Upper lobe of left lung (tissue), 6 donors: ENCODE measurements around the gene ADAM12. TPM values are rescaled to one million over a fixed set of nuclear protein-coding genes. Genes with fewer than 3 reads are reported as not detected.

Experiments used
- ATAC-seq, 2 donors: fragments of 200-7000 bp; cut with Tn5 transposase; one replicate each; pipeline ENCODE4 v1.9.1; 2022; ENCODE audit warnings: mild to moderate bottlenecking in 2 of 2, moderate library complexity in 2 of 2; ENCODE audit not compliant: low FRiP score in 2 of 2
- DNase-seq, 2 donors: peaks; one replicate each; pipeline ENCODE4 v3.0.0-alpha.2; 2019 to 2020
- H3K27ac ChIP-seq, 4 donors: fragments of 200-600 bp; sonication (generic); one replicate each; pipeline ENCODE4 v1.5.1; 2016 to 2019
- H3K27me3 ChIP-seq, 4 donors: fragments of 200-600 bp; sonication (generic); one replicate each; pipeline ENCODE4 v1.5.1; 2017 to 2019
- H3K36me3 ChIP-seq, 4 donors: fragments of 200-600 bp; sonication (generic); one replicate each; pipeline ENCODE4 v1.5.1; 2016 to 2019
- H3K4me1 ChIP-seq, 4 donors: fragments of 200-600 bp; sonication (generic); one replicate each; pipeline ENCODE4 v1.5.1; 2018 to 2019
- H3K4me3 ChIP-seq, 4 donors: fragments of 200-600 bp; sonication (generic); one replicate each; pipeline ENCODE4 v1.5.1; 2017 to 2019; ENCODE audit warnings: mild to moderate bottlenecking in 2 of 4, moderate library complexity in 1 of 4
- H3K9me3 ChIP-seq, 4 donors: fragments of 200-600 bp; sonication (generic); one replicate each; pipeline ENCODE4 v1.5.1; 2018 to 2019
- CTCF ChIP-seq, 6 experiments: fragments of 450-650 bp in 4 of 6; fragments of 200-600 bp in 2 of 6; sonication (generic) in 2 of 6; IDR thresholded peaks; one replicate each; pipeline ENCODE4 v1.5.1; 2016 to 2019; ENCODE audit warnings: antibody characterized with exemption in 6 of 6
- EP300 ChIP-seq, 4 donors: sonication (generic); formaldehyde crosslinking; IDR thresholded peaks; one replicate each; pipeline ENCODE4 v1.5.1; 2017; ENCODE audit warnings: antibody characterized with exemption in 4 of 4, control low read depth in 2 of 4
- POLR2A ChIP-seq, 4 donors: fragments of 450-650 bp; IDR thresholded peaks; one replicate each; pipeline ENCODE4 v1.5.1; 2016 to 2017; ENCODE audit warnings: antibody characterized with exemption in 4 of 4, mild to moderate bottlenecking in 2 of 4
- POLR2AphosphoS5 ChIP-seq, 2 donors: sonication (generic); formaldehyde crosslinking; IDR thresholded peaks; one replicate each; pipeline ENCODE4 v1.5.1; 2017; ENCODE audit warnings: antibody characterized with exemption in 2 of 2
- WGBS, 2 donors: methylation state at CpG; one replicate each; pipeline ENCODE4 v1.1.5; 2017 to 2018; 5-methylcytosine and 5-hydroxymethylcytosine counted together
- total RNA-seq, 6 donors: library from RNA; depleted of rRNA in 4 of 6; stranded (reverse); fragments of >200 nt in 4 of 6; gene quantifications; one replicate each; pipeline versions ENCODE4 v1.1.0 to v1.2.1, GENCODE V29; 2016 to 2021
- donor health status: DM: no; HTN: no; CAD: no; lungs with moderate emphysema.
- donor health status: DM: no; HTN: yes; CAD: no; lungs with severe emphysema.

The ADAM12 gene
- total RNA-seq, 6 donors from 2014 or later, result 0.44 to 3.7 (median 0.82) TPM

DNA sequence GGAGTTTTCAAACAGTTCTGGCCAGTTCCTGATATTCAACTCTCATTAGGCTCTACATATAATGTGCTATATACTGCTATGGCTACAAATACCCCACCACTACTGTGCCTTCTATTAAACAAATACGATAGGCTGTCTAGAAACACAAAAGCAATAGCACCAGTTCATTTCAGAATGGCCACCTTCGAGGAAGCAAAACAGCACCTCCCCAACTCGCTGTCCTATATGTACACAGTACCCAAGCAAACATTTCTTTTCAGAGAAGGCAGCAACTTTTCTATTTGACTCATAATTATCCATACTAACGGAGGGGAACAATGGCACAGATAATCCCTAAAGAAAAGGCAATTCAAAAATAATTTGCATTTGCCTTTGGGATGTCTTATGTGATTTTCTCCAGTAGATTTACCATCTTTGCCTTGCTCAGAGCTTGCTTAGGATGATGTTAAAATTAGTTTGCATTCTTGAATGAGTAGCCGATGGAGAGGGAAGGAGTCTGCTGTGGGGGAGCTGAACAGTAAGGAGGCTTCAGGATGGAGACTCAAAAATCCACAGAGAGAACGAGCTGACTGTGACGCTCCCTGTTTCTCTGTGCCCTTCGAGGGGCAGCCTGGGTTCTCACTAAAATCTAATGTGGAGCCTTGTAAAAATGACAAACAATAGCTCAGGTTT is 273.3 kb downstream of the ADAM12 start:
- no peaks in the 10 kb centered on the region for H3K27me3 ChIP-seq
- H3K36me3 ChIP-seq, result no peaks in the 10 kb centered on the region
- ATAC-seq, result no peak
- no peak for TF ChIP-seq EP300 (IDR thresholded peaks at IDR 0.05)
- TF ChIP-seq POLR2AphosphoS5 (IDR thresholded peaks at IDR 0.05), result no peak
- TF ChIP-seq CTCF (IDR thresholded peaks at IDR 0.05), result no peak
- no peak overlapping the region for H3K27ac ChIP-seq
- H3K4me3 ChIP-seq, result no peak overlapping the region
- H3K9me3 ChIP-seq, result no peaks in the 10 kb centered on the region
- 72 to 79% methylated on average over 8 of the region's 8 CpGs for WGBS, 2 donors
- peaks cover 0 to 3% (median 0%) of the 10 kb centered on the region in 4 donors for H3K4me1 ChIP-seq
- DNase-seq, result no peak

DNA sequence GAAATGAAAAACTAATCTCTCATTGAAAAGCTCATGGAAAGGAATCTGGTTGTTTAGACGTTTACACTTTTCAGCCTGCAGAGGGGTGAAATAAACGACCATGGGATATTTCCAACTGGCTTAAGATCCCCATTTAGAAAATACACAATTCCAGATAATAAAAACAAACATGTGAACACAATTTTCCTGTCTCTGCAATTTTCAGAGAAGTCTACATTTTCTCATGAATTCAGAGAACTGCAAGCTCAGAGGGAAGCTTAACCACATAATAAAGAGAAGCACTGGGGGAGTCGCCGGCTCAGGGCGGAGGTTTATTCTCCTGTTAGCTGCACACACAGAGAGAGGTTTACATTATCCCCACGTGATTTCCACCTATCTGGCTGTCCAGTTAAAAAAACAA is 276.8 kb downstream of the ADAM12 start:
- H3K9me3 ChIP-seq, result no peaks in the 10 kb centered on the region
- WGBS, 2 donors, result 43 to 61% methylated on average over 6 of the region's 6 CpGs
- ATAC-seq, result no peak

DNA sequence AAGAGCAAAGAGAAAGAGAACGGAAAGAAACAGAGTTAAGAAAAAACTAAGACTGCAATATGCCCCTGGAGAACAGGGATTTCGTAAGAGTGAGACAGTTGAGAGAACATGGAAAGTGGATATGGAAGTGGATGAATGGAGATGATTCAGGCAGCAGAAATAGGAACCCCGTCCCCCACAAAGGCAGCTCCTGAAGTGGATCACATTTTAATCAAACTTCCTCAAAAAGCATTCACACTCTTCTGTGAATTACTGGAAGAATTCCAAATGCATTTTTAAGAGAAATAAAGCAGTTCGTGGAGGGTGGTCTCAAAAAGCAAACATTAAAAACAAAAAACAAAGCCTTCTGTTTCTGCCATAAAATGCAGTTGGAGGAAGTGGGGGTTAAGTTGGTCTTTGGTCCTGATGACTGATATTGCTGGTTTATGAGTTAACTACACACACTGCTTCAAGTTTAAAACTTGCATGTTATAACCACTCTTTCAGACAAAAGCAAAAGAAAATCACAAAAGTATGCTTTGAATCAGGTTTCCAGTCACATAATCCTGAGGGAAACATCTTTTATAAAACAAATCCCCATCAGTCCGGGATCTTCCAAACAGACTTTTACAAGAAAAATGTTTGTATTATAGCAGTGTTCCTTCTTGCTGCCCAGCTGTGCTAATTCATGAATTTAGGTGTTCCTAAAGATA is 277.6 kb downstream of the ADAM12 start:
- H3K27me3 ChIP-seq, result no peaks in the 10 kb centered on the region
- peaks cover 0 to 3% (median 0%) of the 10 kb centered on the region in 4 donors for H3K4me1 ChIP-seq
- no peak overlapping the region for H3K27ac ChIP-seq
- no peaks in the 10 kb centered on the region for H3K36me3 ChIP-seq
- DNase-seq (no peak), ATAC-seq (peak in 1 of 2 donors; percentile 88)
- no peak for TF ChIP-seq EP300 (IDR thresholded peaks at IDR 0.05)
- no peak for TF ChIP-seq POLR2A (IDR thresholded peaks at IDR 0.05)
- TF ChIP-seq POLR2AphosphoS5 (IDR thresholded peaks at IDR 0.05), result no peak
- TF ChIP-seq CTCF (IDR thresholded peaks at IDR 0.05), result no peak
- H3K4me3 ChIP-seq, result no peak overlapping the region
- 40 to 46% methylated on average over 5 of the region's 5 CpGs for WGBS, 2 donors
- H3K9me3 ChIP-seq, result no peaks in the 10 kb centered on the region

More for the DNA sequence above, 276.8 kb downstream of the ADAM12 start:
- Histone ChIP-seq H3K27ac (no peak overlapping the region), H3K4me3 (no peak overlapping the region), H3K27me3 (no peaks in the 10 kb centered on the region), H3K4me1 (peaks cover 0 to 3% (median 0%) of the 10 kb centered on the region in 4 donors), H3K36me3 (no peaks in the 10 kb centered on the region)
- TF ChIP-seq POLR2A (IDR thresholded peaks at IDR 0.05), result no peak
- TF ChIP-seq POLR2AphosphoS5 (IDR thresholded peaks at IDR 0.05), result no peak
- TF ChIP-seq CTCF (IDR thresholded peaks at IDR 0.05), result no peak
- TF ChIP-seq EP300 (IDR thresholded peaks at IDR 0.05), result no peak
- no peak for DNase-seq

GRCh38 chr10:126109893-126110292 is 278.4 kb downstream of the ADAM12 start:
- no peaks in the 10 kb centered on the region for H3K9me3 ChIP-seq
- ATAC-seq (no peak), DNase-seq (no peak)
- peaks cover 0 to 3% (median 0%) of the 10 kb centered on the region in 4 donors for H3K4me1 ChIP-seq
- no peak for TF ChIP-seq POLR2A (IDR thresholded peaks at IDR 0.05)
- TF ChIP-seq POLR2AphosphoS5 (IDR thresholded peaks at IDR 0.05), result no peak
- TF ChIP-seq EP300 (IDR thresholded peaks at IDR 0.05), result no peak
- TF ChIP-seq CTCF (IDR thresholded peaks at IDR 0.05), result no peak
- no peaks in the 10 kb centered on the region for H3K27me3 ChIP-seq
- H3K4me3 ChIP-seq, result no peak overlapping the region
- H3K36me3 ChIP-seq, result no peaks in the 10 kb centered on the region
- 62 to 67% methylated on average over 5 of the region's 5 CpGs for WGBS, 2 donors
- H3K27ac ChIP-seq, result no peak overlapping the region
